ENCODE results near the gene THSD4.
A peak's percentile ranks its signal among the peaks of the same experiment; 100 is the strongest.
"Not testable (repeated sequence)": the region's sequence is repeated elsewhere in the genome, so short reads cannot be mapped to it uniquely, and the experiment has no call there.

Gene THSD4

DNA sequence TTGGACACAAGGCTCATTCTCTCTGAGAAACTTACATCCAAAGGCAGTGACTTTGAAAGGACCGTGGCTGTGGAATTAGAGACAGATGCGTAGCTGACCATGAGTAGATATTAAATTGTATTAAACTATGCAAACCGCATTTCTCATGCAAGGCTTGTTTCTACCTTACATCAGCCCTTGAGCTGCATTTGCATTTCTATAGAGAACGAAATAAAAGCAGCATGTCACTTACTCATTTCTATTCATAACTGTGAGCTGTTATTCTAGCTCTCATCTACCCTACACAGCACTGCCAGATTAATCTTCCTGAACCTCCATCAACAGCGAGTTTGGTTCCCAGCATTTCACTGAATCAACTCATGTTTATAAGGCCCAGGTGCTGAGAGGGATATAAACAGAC is 72.3 kb downstream of the THSD4 start:
- DNase-seq (ENCODE audit: low read depth in 2 of 2): no peak

DNA sequence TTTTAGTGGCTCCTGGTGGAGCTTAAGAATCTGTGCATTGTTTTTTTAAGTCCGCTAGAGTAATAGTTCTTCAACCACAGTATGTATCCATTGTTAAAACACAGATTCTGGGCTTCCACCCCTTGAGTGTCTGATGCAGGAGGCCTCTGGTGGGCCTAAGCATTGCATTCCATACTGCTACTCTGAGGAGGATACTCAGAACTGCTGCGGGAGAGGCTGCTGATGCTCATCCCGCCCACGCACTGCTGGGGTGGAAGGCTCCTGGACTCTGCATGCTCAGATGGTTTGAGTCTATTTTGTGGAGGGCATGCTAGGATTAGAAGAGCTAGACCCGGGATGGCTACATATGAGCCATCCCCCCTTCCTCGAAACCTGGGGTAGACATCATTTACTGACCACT is 74.4 kb downstream of the THSD4 start:
- no peak for DNase-seq (ENCODE audit: low read depth in 2 of 2)

DNA sequence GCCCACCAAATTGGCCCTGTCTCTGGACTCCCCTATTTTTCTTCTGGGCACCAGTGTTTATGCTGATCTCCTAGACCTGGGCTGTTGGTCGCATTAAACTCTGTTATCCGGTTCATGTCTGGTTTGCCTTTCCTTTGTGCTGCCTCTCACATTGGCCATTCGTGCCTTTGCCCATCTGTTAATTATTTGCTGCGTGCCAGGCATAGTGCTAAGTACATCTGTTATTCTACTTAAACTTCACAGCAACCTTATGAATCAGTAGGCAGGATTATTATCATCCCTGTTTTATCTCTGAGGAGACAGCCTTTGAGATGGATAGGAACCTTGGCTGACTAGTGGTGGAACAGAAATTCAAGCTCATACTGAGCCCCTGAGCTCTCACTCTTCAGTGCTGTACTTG is 76.0 kb downstream of the THSD4 start:
- peak in 1 of 2 experiments; percentile 21 for DNase-seq (ENCODE audit: low read depth in 2 of 2)

DNA sequence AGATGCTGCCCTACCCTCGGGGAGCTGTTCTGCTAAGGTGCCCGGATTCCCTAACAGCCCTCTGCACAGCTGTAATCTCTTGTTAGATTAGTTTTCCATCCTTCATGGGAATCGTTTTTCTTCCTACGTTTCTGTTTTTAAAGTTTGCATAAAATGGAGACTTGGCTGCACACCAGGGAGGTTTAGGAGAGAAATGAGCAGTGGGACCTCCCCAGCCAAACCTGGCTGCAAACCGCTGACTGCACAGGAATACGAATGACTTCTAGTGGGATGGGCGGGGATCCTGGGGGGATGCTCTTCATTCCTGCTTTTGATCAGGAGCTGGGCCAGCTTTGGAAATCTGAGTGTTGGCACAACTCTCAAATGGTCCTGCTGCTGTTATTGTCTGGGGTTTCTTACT is 77.5 kb downstream of the THSD4 start:
- DNase-seq (ENCODE audit: low read depth in 2 of 2): no peak

DNA sequence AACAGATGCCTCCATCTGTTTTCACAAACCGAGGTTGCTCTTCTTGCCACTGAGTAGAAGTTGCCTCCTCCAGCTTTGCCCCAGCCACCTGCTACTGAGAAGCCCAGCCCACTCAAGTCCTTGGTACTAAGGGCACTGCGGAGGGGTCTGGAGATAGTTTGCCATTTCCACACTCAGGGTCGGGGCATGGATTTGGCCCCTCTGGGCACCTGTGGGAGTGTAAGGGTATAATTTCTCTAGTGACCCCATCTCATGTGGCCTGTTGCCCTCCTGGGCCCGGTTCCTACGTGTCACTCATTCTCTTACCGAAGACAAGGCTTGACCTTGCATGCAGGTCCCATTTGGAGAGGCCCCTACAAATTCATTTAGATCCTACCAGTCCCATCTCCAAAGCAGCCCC is 79.0 kb downstream of the THSD4 start:
- DNase-seq (ENCODE audit: low read depth in 2 of 2): no peak

DNA sequence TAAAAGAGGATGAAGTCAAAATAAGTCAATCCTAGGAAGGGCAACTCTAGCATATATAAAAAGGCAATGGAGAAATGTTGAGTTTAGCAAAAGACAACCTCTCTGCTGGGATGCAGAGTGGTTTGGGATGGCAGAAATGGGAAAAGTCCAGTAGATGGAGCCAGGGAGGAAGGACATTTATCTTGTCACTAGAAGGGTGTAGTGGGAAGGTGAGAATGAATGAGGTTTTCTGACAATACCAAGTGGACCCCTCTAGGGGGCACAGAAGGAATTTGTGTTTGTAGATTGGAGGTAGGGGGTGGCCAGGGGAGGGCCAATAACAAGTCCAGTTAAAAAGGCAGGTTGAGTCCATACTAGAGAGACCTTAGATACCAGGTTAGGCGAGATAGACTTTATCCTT is 80.0 kb downstream of the THSD4 start:
- DNase-seq (ENCODE audit: low read depth in 2 of 2): no peak

DNA sequence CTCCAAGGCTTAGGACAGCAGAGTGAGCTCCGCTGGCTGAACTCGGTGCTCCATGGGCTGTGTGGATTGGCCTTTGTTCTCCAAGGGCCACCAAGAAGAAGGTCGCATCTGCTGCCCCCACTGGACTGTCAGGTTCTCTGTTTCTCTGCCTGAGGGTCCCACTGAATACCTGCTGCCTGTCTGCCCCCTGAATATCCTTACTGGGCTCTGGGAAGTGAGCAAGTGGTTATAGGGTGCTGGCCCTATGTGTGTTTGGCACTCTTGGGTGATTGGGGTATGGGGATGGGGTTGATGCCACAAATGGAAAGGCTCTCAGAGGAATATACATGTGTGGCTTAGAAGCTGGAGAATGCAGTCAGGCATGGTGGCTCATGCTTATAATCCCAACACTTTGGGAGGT is 82.3 kb downstream of the THSD4 start:
- DNase-seq (ENCODE audit: low read depth in 2 of 2): no peak

DNA sequence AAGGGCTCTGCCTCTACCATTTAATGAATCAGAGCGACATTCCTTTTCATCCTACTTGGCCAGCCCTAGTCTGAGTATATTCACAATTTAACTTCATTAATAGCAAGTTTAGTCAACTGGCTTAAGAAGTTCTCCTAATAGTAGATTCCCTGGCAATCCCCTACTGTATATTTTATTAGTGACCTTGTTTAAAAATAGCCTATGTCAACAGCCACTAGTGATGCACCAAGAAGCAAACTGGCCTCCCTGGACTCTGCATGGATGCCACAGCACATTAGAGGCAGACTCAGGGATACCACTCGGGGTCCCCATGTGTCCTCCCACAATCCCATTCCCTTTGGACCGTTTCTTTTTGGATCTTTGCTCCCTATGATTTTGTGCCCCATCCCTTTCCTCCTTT is 83.6 kb downstream of the THSD4 start:
- DNase-seq (ENCODE audit: low read depth in 2 of 2): no peak

DNA sequence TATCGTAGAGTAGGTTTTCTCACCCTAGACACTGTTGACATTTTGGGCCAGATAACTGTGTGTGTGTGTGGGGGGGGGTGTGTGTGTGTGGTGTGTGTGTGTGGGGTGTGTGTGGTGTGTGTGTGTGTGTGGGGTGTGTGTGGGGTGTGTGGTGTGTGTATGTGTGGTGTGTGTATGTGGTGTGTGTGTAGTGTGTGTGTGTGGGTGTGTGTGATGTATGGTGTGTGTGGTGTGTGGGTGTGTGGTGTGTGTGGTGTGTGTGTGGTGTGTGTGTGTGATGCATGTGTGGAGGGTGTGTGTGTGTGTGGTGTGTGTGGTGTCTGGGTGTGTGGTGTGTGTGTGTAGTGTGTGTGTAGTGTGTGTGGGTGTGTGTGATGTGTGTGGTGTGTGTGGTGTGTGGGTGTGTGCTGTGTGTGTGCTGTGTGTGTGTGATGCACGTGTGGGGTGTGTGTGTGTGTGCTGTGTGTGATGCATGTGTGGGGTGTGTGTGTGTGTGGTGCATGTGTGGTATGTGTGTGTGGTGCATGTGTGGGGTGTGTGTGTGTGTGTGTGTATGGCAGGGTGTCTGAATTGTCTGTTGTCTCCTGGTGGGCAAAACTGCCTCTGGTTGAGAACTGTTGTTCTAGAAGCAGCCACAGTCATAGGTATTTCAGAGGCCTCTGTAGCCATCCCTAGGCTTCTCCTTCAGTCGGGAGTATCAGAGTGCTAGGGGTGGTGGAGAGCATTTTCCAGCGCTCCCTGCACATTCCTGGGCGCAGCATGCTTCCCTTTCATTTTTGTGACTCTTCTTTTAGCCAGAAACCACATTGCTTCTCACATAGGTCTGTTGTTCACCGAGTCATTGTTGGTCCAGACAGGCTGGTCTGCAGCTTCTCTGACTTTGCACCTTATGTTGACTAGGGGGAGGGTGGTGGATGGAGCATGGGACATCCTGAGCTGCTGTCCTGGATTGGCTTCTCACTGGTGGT is 84.4 kb downstream of the THSD4 start:
- DNase-seq (ENCODE audit: low read depth in 2 of 2): no peak

DNA sequence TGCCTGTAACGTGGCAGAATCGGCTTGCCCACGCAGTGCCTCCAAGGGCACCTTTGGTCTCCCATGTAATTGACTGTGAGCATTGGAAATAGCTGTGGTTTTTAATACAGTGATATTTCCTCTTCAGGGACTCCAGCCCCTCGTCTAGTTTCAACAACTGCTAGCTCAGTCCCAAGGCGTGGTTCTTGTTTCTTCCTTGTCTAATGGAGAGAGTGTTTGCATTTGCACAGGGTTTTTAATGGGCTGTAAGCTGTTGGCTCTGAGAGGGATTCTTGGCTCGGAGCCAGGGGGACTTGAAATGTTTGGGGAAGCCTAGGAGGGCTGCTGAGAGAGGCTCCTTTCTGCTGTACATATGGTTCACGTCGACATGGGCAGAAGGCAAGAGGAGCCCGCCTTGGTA is 86.2 kb downstream of the THSD4 start:
- no peak for DNase-seq (ENCODE audit: low read depth in 2 of 2)

DNA sequence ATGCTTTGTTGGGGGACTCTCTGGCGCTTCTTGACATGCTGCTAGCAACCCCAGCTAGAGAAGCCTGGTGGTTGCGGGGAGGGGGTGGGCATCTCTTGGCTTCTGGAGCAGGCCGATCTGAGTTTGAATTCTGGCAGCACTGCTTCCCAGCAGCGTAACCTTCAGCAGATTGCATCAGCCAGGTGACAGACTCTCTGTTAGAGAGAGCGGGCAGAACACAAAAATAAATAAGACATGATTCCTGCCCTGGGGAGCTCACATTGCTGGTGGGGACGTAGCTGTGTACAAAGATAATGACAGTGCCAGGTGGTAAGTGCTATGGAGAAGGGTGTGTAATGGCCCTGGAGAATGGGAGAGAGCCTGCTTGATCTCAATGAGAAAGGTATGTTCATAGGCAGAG is 87.4 kb downstream of the THSD4 start:
- DNase-seq (ENCODE audit: low read depth in 2 of 2): no peak

DNA sequence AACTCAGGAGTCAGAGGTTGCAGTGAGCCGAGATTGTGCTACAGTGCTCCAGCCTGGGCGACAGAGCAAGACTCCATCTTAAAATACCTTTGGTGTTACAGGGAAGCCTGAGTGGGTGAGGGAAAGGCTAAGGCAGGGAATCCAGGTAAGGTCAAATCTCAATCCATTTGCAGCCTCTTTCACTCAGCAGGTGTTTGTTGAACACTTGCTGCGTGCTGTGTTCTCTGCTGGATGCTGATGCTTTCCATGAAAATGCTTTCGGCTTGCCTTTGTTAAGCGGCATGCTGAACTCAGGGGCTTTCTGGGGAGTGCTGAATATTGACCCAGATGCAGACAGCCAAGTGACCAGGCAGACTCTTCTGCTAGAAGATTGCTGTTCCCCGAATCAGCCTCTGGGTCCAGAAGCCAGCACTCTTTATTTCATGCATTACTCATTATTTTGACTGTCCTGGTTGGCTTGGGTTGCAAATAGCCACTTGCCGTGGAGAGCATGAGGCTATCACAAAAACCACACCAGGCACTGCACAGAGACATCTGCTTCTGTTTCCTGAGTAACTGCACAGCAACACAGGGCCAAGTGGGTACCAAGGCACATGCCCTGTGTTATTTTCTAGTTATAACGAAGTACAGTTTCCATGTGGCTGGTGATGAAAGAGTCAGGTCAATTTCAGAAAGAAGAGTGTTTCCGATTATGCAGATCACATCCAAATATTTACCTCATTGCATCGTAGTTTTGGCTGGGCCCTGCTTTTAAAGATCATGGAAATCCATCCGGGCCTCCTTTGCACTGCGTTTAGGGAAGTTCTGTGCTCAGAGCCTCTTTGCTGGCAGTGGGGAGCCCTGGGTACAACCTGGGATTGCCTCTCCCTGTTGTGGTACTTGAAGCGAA is 88.6 kb downstream of the THSD4 start:
- no peak for DNase-seq (ENCODE audit: low read depth in 2 of 2)

DNA sequence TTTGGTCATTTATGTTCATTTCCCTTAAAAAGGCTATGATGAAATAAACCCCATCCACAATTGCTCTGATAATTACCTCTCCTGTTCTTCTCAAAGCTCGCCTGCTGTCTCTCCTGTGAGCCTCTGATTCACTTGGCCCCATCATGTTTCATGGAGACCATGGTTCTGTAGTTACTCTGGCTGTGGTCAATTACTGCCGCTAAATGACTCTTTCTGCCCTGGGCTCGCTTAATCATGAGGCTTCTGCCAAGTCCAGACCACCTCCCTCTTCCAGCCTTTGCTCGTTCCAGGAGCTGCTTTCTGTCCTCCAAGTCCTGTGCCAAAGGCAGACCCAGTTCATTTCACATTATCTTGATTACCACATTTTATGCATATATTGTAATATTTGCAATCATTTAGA is 91.9 kb downstream of the THSD4 start:
- DNase-seq (ENCODE audit: low read depth in 2 of 2): no peak

DNA sequence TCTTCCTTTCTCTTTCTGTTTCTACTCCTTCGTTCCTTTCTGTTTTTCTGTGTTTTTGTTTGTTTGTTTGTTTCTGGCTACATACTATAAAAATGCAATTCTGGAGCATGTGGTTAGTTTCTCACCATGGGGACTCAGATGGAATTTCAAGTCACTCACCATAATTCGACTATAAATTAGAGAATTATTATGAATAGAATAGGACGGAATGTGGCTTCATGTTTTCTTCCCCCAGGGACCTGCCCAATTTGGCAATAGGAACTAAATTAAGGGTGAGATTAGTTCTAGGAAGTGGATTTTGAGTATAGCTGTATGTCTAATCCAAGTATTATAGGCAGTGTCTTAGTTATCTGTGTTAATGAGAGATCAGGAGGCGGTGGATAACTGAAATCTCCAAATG is 96.9 kb downstream of the THSD4 start:
- DNase-seq (ENCODE audit: low read depth in 2 of 2): no peak

DNA sequence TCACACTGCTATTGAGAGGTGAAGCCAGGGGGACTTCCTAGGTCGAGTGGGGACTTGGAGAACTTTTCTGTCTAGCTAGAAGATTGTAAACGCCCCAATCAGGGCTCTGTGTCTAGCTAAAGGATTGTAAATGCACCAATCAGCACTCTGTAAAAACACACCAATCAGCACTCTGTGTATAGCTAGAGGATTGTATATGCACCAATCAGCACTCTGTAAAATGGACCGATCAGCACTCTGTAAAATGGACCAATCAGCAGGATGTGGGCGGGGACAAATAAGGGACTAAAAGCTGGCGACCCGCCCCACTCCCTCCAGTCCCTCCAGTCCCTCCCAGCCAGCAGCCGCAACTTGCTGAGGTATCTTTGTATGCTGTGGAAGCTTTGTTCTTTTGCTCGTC is 98.7 kb downstream of the THSD4 start:
- DNase-seq (ENCODE audit: low read depth in 2 of 2): not testable (repeated sequence)

DNA sequence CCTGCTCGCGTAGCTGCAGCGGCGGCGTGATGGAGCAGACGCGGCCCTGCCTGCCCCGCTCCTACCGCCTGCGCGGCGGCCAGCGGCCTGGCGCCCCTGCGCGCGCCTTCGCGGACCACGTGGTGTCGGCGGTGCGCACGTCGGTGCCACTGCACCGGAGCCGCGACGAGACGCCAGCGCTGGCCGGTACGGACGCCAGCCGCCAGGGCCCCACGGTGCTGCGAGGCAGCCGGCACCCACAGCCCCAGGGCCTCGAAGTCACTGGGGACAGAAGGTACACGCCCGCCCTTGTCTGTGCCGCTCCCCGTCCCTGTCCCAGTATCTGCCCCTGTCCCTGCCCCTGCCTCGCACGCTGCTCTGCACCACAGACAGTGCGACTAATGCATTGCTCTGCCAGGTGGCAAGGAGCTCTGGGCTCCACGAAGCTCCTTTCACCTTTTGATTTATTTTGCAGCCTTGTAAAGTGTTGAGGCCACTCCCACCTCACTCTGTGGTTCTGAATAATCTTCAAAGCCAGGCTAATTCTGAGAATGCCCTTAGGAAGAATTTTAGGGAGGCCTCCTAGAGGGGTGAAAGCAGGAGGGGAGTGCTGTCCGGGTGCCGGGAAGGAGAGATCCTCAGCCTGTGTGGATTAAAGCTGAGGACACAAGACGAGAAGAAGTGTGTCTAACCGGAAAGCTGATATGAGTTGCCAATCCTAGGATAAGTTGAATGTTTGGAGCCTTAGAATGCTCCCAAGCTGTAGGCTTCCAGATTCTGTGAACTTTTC is 100.0 kb downstream of the THSD4 start:
- DNase-seq (ENCODE audit: low read depth in 2 of 2): no peak

DNA sequence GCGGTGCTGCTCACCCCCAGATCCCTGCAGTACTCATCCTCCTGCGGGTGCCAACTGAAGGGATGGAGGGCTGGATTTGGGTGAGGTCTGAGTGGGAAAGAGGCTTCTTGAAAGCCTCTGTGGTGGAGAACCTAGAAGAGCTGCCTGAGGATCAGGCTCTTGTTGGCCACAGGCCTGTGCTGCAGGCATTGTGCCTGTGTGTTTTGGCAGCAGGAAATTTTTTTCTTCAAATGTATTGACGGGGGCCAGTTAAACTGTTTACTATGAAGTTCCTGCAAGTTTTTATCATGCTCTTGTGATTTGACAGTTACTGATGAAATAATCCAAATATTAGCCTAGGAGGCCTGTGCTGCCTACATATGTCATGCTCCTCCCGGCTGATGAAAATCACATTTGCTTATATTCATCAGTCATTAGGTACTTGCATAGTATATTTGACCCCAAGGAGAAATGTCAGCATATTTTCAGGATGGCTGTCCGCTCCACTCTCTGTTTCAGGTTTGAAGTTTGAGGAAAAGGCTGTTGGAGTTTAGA is 103.1 kb downstream of the THSD4 start:
- no peak for DNase-seq (ENCODE audit: low read depth in 2 of 2)

DNA sequence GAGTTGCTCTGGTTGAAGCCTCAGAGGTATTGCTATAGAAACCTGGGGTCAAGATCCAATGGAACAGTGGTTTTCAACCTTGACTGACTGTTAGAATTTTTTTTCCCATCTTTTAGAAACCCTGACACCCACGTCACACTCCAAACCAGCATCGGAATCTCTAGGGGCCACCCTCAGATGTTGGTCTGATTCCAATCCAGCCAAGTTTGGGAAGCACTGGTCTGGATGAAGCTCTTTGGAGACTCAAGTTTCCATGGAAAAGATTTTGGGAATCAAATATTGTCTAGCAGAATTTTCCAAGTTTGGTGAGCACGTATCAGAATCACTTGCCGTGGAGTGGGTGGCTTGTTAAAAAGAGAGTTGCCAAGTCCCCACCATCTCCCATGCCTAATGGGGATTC is 103.8 kb downstream of the THSD4 start:
- no peak for DNase-seq (ENCODE audit: low read depth in 2 of 2)

DNA sequence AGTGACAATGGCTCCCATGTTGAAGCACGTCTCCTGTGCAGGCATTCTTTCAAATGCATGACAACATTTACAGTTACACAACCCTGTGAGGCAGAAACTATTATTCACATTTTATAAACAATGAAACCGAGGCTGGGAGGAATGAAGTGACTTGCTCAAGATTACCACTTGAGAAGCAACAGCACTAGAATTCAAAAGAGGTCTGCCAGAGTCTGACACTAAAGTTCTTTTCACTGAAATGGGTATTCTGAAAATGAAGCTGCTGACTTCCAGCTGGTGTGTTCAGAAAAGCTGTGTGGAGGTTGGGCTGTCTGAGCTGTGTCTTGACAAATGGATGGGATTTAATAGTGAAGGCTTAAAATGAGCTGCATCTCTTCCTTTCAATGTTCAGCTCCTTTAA is 104.4 kb downstream of the THSD4 start:
- peak; percentile 34 to 36 for DNase-seq (ENCODE audit: low read depth in 2 of 2)

DNA sequence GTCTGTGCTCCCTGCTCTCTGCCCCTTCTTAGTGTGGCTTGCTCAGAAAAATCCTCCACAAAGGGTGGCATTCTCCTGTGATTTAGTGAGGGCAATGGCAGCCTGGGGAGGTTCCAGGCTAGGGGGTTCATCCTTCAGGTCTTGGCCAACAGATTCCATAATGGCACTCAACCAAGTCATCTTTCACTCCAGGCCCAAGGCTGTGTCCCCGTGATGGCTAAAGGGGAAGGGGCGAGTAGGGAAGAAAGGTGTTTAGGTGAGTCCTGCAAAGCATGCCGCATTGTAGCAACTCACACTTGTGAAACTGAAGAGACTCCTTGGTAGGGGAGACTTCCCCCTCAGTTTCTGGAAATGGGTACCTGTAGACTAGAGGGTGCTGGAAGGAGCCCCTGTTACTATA is 105.6 kb downstream of the THSD4 start:
- DNase-seq (ENCODE audit: low read depth in 2 of 2): no peak

DNA sequence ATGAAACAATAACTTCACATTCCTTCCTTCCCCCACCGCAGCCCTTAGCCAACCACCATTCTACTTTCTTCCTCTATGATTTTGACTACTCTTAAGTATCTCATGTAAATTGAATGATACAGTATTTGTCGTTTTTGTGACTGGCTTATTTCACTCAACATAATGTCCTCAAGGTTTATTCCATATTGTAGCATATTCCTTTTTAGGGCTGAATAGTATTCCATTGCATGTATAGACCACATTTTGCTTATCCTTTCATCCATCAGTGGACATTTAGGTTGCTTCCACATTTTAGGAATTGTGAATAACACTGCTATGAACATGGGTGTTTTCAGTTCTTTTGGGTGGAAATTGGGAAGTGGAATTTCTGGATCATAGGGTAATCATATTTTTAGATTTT is 106.1 kb downstream of the THSD4 start:
- no peak for DNase-seq (ENCODE audit: low read depth in 2 of 2)

DNA sequence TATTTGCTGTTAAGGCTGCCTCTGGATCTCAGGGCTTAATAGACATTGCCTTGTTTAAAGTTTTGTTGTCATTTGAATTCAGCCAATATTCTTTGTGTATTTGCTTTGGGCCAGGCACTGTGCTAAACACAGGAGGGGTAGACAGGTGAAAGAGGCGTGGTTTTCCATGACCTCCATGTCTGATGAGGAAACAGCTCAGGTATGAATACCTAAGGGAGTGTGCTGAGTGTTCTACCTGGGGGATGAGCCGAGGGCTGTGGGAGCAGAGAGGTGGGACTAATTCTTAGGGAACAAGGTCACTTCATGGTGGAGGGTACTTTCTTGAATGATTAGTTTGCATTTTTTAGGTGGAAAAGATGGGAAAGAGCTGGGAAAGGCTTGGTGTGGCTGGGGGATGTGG is 108.2 kb downstream of the THSD4 start:
- no peak for DNase-seq (ENCODE audit: low read depth in 2 of 2)
